CD14-positive monocyte (primary cell): ENCODE results near the gene NACC1. TPM values are rescaled to one million over a fixed set of nuclear protein-coding genes. Genes with fewer than 3 reads are reported as not detected.

ENCODE experiments used
- DNase-seq, 3 donors: peaks; one replicate each; pipeline ENCODE4 v3.0.0-alpha.2; 2011 to 2022
- H2AFZ ChIP-seq: 2 replicates; pipeline ENCODE4 v1.6.0; 2012; ENCODE audit warnings: mild to moderate bottlenecking, low read depth, low read length, inconsistent platforms; ENCODE audit not compliant: insufficient read depth, poor library complexity, severe bottlenecking
- H3K27ac ChIP-seq, 2 donors: 1 replicate in 1 of 2; 2 replicates in 1 of 2; pipeline ENCODE4 v1.5.1; 2012 to 2013; ENCODE audit warnings: low read length in 2 of 2, control low read depth in 1 of 2, inconsistent platforms in 1 of 2, low read depth in 1 of 2, mild to moderate bottlenecking in 1 of 2
- H3K27me3 ChIP-seq, 2 donors: one replicate each; pipeline versions ENCODE4 v1.6.0 to v1.6.1; 2011 to 2013; ENCODE audit warnings: low read length in 2 of 2; ENCODE audit not compliant: control insufficient read depth in 2 of 2, insufficient read depth in 2 of 2
- H3K36me3 ChIP-seq, 2 donors: replicated peaks in 1 of 2; 1 replicate in 1 of 2; 2 replicates in 1 of 2; pipeline versions ENCODE4 v1.5.1 to v1.6.1; 2012 to 2013; ENCODE audit warnings: low read length in 2 of 2, control low read depth in 1 of 2, inconsistent platforms in 1 of 2, mild to moderate bottlenecking in 1 of 2; ENCODE audit not compliant: insufficient read depth in 2 of 2, control insufficient read depth in 1 of 2
- H3K4me1 ChIP-seq, 2 donors: 1 replicate in 1 of 2; 2 replicates in 1 of 2; pipeline versions ENCODE4 v1.5.1 to v1.6.1; 2012 to 2013; ENCODE audit warnings: low read length in 2 of 2, control low read depth in 1 of 2, inconsistent platforms in 1 of 2, mild to moderate bottlenecking in 1 of 2, moderate library complexity in 1 of 2; ENCODE audit not compliant: insufficient read depth in 2 of 2, control insufficient read depth in 1 of 2
- H3K4me2 ChIP-seq: replicated peaks from 2 replicates; pipeline ENCODE3; 2012; ENCODE audit warnings: low read length, moderate library complexity, mild to moderate bottlenecking; ENCODE audit not compliant: poor library complexity, severe bottlenecking; ENCODE audit errors: extremely low read depth
- H3K4me3 ChIP-seq, 3 experiments: fragments of 200-600 bp in 1 of 3; sonication (generic) in 1 of 3; replicated peaks in 1 of 3; 1 replicate in 2 of 3; 2 replicates in 1 of 3; pipeline ENCODE4 v1.5.1; 2011 to 2013; ENCODE audit warnings: low read length in 3 of 3, mild to moderate bottlenecking in 3 of 3, control low read depth in 2 of 3, low read depth in 2 of 3, inconsistent platforms in 1 of 3, moderate library complexity in 1 of 3
- H3K79me2 ChIP-seq: 2 replicates; pipeline ENCODE4 v1.6.0; 2012; ENCODE audit warnings: mild to moderate bottlenecking, control low read depth, inconsistent platforms, low read length, moderate library complexity; ENCODE audit not compliant: insufficient read depth
- H3K9ac ChIP-seq: 2 replicates; pipeline ENCODE4 v1.6.0; 2017; ENCODE audit warnings: low read length, mild to moderate bottlenecking; ENCODE audit not compliant: insufficient read depth, poor library complexity, severe bottlenecking
- H3K9me3 ChIP-seq, 2 donors: replicated peaks in 1 of 2; 1 replicate in 1 of 2; 2 replicates in 1 of 2; pipeline versions ENCODE4 v1.5.1 to v1.6.1; 2012 to 2013; ENCODE audit warnings: low read length in 2 of 2, control low read depth in 1 of 2; ENCODE audit not compliant: control insufficient read depth in 1 of 2, insufficient read depth in 1 of 2
- H4K20me1 ChIP-seq: 2 replicates; pipeline ENCODE4 v1.6.0; 2012; ENCODE audit warnings: mild to moderate bottlenecking, low read length, control low read depth, moderate library complexity; ENCODE audit not compliant: insufficient read depth
- H3K27ac Mint-ChIP-seq, 7 donors: one replicate each; pipeline ENCODE4 v1.8.0; 2020; ENCODE audit warnings: mild to moderate bottlenecking in 7 of 7, mixed read lengths in 7 of 7, moderate library complexity in 6 of 7, inconsistent platforms in 2 of 7
- H3K27me3 Mint-ChIP-seq, 3 donors: one replicate each; pipeline ENCODE4 v1.8.0; 2021 to 2022; ENCODE audit warnings: low read depth in 3 of 3, mild to moderate bottlenecking in 3 of 3, mixed read lengths in 3 of 3, moderate library complexity in 3 of 3, inconsistent platforms in 1 of 3
- H3K36me3 Mint-ChIP-seq, 2 donors: one replicate each; pipeline ENCODE4 v1.8.0; 2020; ENCODE audit warnings: mixed read lengths in 2 of 2, inconsistent platforms in 1 of 2, mild to moderate bottlenecking in 1 of 2
- H3K4me1 Mint-ChIP-seq: one replicate; pipeline ENCODE4 v1.8.0; 2020; ENCODE audit warnings: mild to moderate bottlenecking, mixed read lengths
- H3K4me3 Mint-ChIP-seq, 2 donors: one replicate each; pipeline ENCODE4 v1.8.0; 2020; ENCODE audit warnings: mild to moderate bottlenecking in 2 of 2, mixed read lengths in 2 of 2, moderate library complexity in 1 of 2
- H3K9me3 Mint-ChIP-seq, 7 donors: one replicate each; pipeline ENCODE4 v1.8.0; 2020 to 2022; ENCODE audit warnings: mixed read lengths in 7 of 7, mild to moderate bottlenecking in 6 of 7, moderate library complexity in 6 of 7, inconsistent platforms in 2 of 7
- WGBS: methylation state at CpG from one replicate; pipeline ENCODE4 v1.1.5; 2013; ENCODE audit warnings: missing lambda C conversion rate; ENCODE audit not compliant: insufficient coverage; 5-methylcytosine and 5-hydroxymethylcytosine counted together
- intact Hi-C, 2 donors: fragments of 100-400 bp; cut with micrococcal nuclease; formaldehyde crosslinking; loops; one replicate each; pipeline versions ENCODE4 v1.15.0 to v1.15.1; 2023
- polyA plus RNA-seq, 3 donors: library from polyadenylated mRNA; depleted of rRNA in 1 of 3; unstranded in 2 of 3; stranded (reverse) in 1 of 3; fragments of 300-500 nt in 2 of 3; fragments of >200 nt in 1 of 3; fragmentation: Illumina TruSeq in 2 of 3; gene quantifications; 1 replicate in 2 of 3; 2 replicates in 1 of 3; pipeline ENCODE4 v1.2.3, GENCODE V29; 2012 to 2021
- TF ChIP-seq, protein P1 (sequence below): fragments of 200-600 bp; IDR thresholded peaks from one replicate; pipeline ENCODE4 v1.8.0; 2022; ENCODE audit warnings: antibody characterized with exemption, mild to moderate bottlenecking

The NACC1 gene
- polyA plus RNA-seq, 3 donors = 1.1 to 20.1 (median 2.2) TPM

DNA sequence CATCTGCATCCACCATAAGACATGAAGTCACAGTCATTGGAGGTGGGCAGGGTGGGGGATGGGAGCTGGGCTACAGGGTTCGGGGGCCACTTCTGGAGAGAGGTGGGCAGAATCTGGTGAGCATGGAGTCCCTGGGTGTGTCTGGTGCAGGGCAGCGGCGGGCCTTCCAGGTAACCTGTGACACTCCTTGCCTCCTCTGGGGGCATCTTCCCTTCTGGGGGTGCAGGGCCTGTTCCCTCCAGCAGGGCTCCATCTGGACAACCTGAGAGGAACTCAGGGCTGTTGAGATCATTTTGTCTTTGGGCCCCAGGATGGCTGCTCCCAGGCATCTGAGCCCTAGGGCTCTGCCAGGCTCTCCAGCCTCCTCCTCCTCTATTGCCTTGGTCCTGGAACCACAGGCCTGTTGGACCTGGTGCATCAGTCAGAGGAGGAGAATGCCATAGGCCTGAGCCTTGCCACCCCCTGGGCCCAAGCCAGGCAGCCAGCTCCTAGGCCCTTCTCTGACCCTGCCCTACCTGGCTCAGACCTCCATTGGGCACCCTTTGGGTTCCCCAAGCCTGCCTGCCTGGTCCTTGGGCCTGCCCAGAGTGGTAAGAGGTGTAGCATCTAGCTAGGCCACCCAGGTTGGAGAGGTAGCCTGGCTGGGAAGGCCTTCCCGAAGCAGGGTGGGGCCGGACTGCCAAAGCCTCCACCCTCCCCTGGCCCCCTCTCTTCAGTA is 28.8 kb upstream of the NACC1 start:
- intact Hi-C loops = no loop called here
- H3K4me3 ChIP-seq = no peak overlapping the region
- no peak for DNase-seq
- H3K4me1 ChIP-seq = peaks cover 7 to 9% of the 10 kb centered on the region in 2 donors
- no peak overlapping the region for H3K9ac ChIP-seq
- no peaks in the 10 kb centered on the region for H3K36me3 ChIP-seq
- Mint-ChIP-seq H3K27me3 (peaks cover 3 to 7% (median 5%) of the 10 kb centered on the region in 3 donors), H3K36me3 (no peaks in the 10 kb centered on the region), H3K9me3 (no peaks in the 10 kb centered on the region), H3K4me1 (peaks cover 19% of the 10 kb centered on the region), H3K27ac (no peak overlapping the region), H3K4me3 (no peak overlapping the region)
- 100% methylated on average over 3 of the region's 5 CpGs for WGBS
- H3K79me2 ChIP-seq = no peaks in the 10 kb centered on the region
- TF ChIP-seq, protein P1, sequence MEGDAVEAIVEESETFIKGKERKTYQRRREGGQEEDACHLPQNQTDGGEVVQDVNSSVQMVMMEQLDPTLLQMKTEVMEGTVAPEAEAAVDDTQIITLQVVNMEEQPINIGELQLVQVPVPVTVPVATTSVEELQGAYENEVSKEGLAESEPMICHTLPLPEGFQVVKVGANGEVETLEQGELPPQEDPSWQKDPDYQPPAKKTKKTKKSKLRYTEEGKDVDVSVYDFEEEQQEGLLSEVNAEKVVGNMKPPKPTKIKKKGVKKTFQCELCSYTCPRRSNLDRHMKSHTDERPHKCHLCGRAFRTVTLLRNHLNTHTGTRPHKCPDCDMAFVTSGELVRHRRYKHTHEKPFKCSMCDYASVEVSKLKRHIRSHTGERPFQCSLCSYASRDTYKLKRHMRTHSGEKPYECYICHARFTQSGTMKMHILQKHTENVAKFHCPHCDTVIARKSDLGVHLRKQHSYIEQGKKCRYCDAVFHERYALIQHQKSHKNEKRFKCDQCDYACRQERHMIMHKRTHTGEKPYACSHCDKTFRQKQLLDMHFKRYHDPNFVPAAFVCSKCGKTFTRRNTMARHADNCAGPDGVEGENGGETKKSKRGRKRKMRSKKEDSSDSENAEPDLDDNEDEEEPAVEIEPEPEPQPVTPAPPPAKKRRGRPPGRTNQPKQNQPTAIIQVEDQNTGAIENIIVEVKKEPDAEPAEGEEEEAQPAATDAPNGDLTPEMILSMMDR = peak; percentile 33
- no peak overlapping the region for H3K4me2 ChIP-seq
- no peak overlapping the region for H2AFZ ChIP-seq
- no peaks in the 10 kb centered on the region for H4K20me1 ChIP-seq
- no peak overlapping the region for H3K27ac ChIP-seq
- no peaks in the 10 kb centered on the region for H3K27me3 ChIP-seq
- H3K9me3 ChIP-seq = no peaks in the 10 kb centered on the region

DNA sequence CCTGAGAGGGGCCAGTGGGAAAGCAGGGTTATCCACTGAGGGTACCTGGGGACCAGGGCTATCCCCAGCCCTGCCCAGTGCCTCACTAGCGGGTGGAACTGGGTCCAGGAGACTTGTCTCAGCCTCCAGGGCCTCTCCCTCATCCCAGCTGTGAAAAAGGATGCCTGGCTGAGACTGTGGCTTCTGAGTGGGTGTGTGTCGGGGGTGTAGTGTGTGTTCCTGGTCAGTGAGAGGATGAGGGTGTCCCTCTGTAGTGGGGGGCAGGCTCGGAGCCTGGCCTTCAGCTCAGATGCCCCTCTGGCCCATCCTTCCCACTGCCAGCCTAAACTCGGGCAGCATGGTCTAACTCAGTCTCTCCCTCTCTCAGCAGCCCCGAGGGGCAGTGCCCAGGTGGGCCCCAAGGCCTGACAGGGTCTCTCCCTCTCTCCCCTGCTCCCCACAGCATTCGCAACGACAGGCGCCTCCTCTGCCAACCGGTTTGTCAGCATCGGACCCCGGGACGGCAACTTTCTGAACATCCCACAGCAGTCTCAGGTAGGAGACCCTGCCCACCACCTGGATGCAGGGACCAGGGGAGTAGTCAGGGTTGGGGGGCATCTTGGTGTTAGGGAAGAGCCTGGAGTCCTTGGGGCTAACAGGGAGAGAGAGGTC is 28.1 kb upstream of the NACC1 start:
- 100% methylated on average over 2 of the region's 12 CpGs for WGBS
- intact Hi-C loops = loop anchor here in 1 of 2 donors (10.0 kb wide), 1 partner anchor 295 kb away; the partner anchor contains the start of gene JUNB

More for the DNA sequence above, 28.1 kb upstream of the NACC1 start:
- no peak overlapping the region for H3K27ac Mint-ChIP-seq
- H4K20me1 ChIP-seq = no peaks in the 10 kb centered on the region
- peaks cover 25% of the 10 kb centered on the region for H3K4me1 Mint-ChIP-seq
- peaks cover 14 to 15% of the 10 kb centered on the region in 2 donors for H3K4me1 ChIP-seq
- no peak overlapping the region for H2AFZ ChIP-seq
- no peak for DNase-seq
- no peak overlapping the region for H3K9ac ChIP-seq
- no peaks in the 10 kb centered on the region for H3K9me3 ChIP-seq
- no peak overlapping the region for H3K4me3 ChIP-seq
- no peaks in the 10 kb centered on the region for H3K9me3 Mint-ChIP-seq
- H3K27me3 ChIP-seq = no peaks in the 10 kb centered on the region
- no peaks in the 10 kb centered on the region for H3K36me3 Mint-ChIP-seq
- H3K4me2 ChIP-seq = no peak overlapping the region
- TF ChIP-seq, protein P1 = no peak
- no peaks in the 10 kb centered on the region for H3K79me2 ChIP-seq
- no peak overlapping the region for H3K4me3 Mint-ChIP-seq
- no peak overlapping the region for H3K27ac ChIP-seq
- H3K36me3 ChIP-seq = no peaks in the 10 kb centered on the region
- H3K27me3 Mint-ChIP-seq = peaks cover 3 to 7% (median 5%) of the 10 kb centered on the region in 3 donors
